ENCODE measurements around the gene ZNF142.

ZNF142 gene

GRCh38 chr2:218659258-218659987 lies at the start of gene ZNF142, which contains the start of gene BCS1L:
TSS of gene ZNF142 (minus strand) at chr2:218659623. CDS start at chr2:218656429, 3,194 bp downstream.
TSS of gene BCS1L (plus strand) at chr2:218659683. CDS start at chr2:218660988, 1,305 bp downstream.
- Histone ChIP-seq H3K4me3 (ENCODE audit: low read depth, low read length) (peak within 1 kb of the TSS; percentile 85), H3K4me1 (ENCODE audit: control insufficient read depth, insufficient read depth, low read length) (no peaks in the 10 kb centered on the region), H3K9me3 (ENCODE audit: control insufficient read depth, insufficient read depth, low read depth, low read length) (no peaks in the 10 kb centered on the region), H3K36me3 (ENCODE audit: control insufficient read depth in 2 of 2, insufficient read depth in 1 of 2, low read length in 2 of 2) (peaks cover 35 to 76% of the 10 kb centered on the region in 2 experiments), H3K27ac (ENCODE audit: extremely low read depth, low read depth, low read length) (peak within 1 kb of the TSS; percentile 76)
- CTCF ChIA-PET = interaction anchor here (0.5 to 4.1 kb wide), 12 partner anchors 12 to 389 kb away, joined by 3 to 44 read pairs (median 4); partner anchors contain the start of genes AAMP, PNKD, RNF25 and STK36
- POLR2A ChIA-PET = interaction anchor here (0.6 to 4.9 kb wide), 28 partner anchors 9 to 795 kb away, joined by 3 to 62 read pairs (median 4); partner anchors contain the start of genes AAMP, CDK5R2, PNKD and RNF25
- 0 out of 2 replicates have a peak, but pooled peaks have one; percentile 26 for TF ChIP-seq ZBTB21 (tag by site-specific recombination; IDR thresholded peaks at IDR 0.05)
- TF ChIP-seq ZFP41 (tag by site-specific recombination; IDR thresholded peaks at IDR 0.05; ENCODE audit: borderline replicate concordance) = no peak
- 0 out of 2 replicates have a peak, but pooled peaks have one; percentile 15 for TF ChIP-seq ZNF580 (tag by site-specific recombination; IDR thresholded peaks at IDR 0.05)
- TF ChIP-seq PATZ1 (tag by site-specific recombination; IDR thresholded peaks at IDR 0.05) = peak; percentile 67
- TF ChIP-seq ZNF701 (tag by site-specific recombination; IDR thresholded peaks at IDR 0.05) = no peak
- no peak for TF ChIP-seq ZNF366 (tag by site-specific recombination; conservative IDR thresholded peaks at IDR 0.05)
- no peak for TF ChIP-seq ZNF544 (tag by site-specific recombination; IDR thresholded peaks at IDR 0.05)
- TF ChIP-seq ZNF394 (tag by site-specific recombination; IDR thresholded peaks at IDR 0.05; ENCODE audit: borderline replicate concordance) = peak; percentile 65; the same call in 1 of the 2 replicates
- peak; percentile 34; the same call in 1 of the 2 replicates for TF ChIP-seq GLIS1 (tag by site-specific recombination; IDR thresholded peaks at IDR 0.05)
- TF ChIP-seq SP3 (tag by site-specific recombination; IDR thresholded peaks at IDR 0.05) = peak; percentile 87
- TF ChIP-seq ZNF112 (tag by site-specific recombination; IDR thresholded peaks at IDR 0.05) = no peak
- no peak for TF ChIP-seq HOXC10 (CRISPR knock-in tag; IDR thresholded peaks at IDR 0.05)
- TF ChIP-seq KLF9 (tag by site-specific recombination; IDR thresholded peaks at IDR 0.05; ENCODE audit: low read depth) = peak; percentile 91
- TF ChIP-seq MYNN (tag by site-specific recombination; IDR thresholded peaks at IDR 0.05; ENCODE audit: borderline replicate concordance) = no peak
- peak; percentile 62 for TF ChIP-seq ZNF335 (tag by site-specific recombination; conservative IDR thresholded peaks at IDR 0.05)
- TF ChIP-seq KLF1 (tag by site-specific recombination; IDR thresholded peaks at IDR 0.05) = peak; percentile 75
- TF ChIP-seq SP7 (tag by site-specific recombination; IDR thresholded peaks at IDR 0.05) = 0 out of 2 replicates have a peak, but pooled peaks have one; percentile 40
- peak; percentile 47; the same call in 1 of the 2 replicates for TF ChIP-seq GLIS2 (tag by site-specific recombination; IDR thresholded peaks at IDR 0.05)
- peak; percentile 27; the same call in 1 of the 2 replicates for TF ChIP-seq ZNF341 (tag by site-specific recombination; IDR thresholded peaks at IDR 0.05; ENCODE audit: low read depth)
- peak; percentile 82 for TF ChIP-seq ZNF449 (tag by site-specific recombination; IDR thresholded peaks at IDR 0.05)
- no peak for TF ChIP-seq ZNF2 (tag by site-specific recombination; IDR thresholded peaks at IDR 0.05)
- no peak for TF ChIP-seq ZNF146 (tag by site-specific recombination; IDR thresholded peaks at IDR 0.05)
- TF ChIP-seq ZBTB20 (tag by site-specific recombination; IDR thresholded peaks at IDR 0.05) = peak; percentile 79
- TF ChIP-seq ZNF629 (tag by site-specific recombination; IDR thresholded peaks at IDR 0.05) = peak; percentile 47
- no peak for TF ChIP-seq ZNF585B (tag by site-specific recombination; IDR thresholded peaks at IDR 0.05)
- peak; percentile 89 for TF ChIP-seq EGR2 (tag by site-specific recombination; IDR thresholded peaks at IDR 0.05; ENCODE audit: low read depth)
- TF ChIP-seq ZBTB26 (tag by site-specific recombination; optimal IDR thresholded peaks at IDR 0.05) = peak; percentile 38
- 0 out of 2 replicates have a peak, but pooled peaks have one; percentile 28 for TF ChIP-seq ZNF518A (tag by site-specific recombination; conservative IDR thresholded peaks at IDR 0.05; ENCODE audit: low read depth)
